BJ (cell line): ENCODE measurements around the gene TXNRD2. TPM values are rescaled to one million over a fixed set of nuclear protein-coding genes. Genes with fewer than 3 reads are reported as not detected.

Source experiments
- CTCF ChIA-PET: fragments of 350-600 bp; formaldehyde crosslinking; extraction: SDS; loops from one replicate; lab custom pipeline; 2021; ENCODE audit warnings: antibody characterized with exemption, inconsistent platforms; lab: Yijun Ruan, JAX
- POLR2A ChIA-PET: fragments of 300-600 bp; sonication (Branson Sonifier 250); formaldehyde crosslinking; extraction: SDS; loops from one replicate; lab custom pipeline; 2021; ENCODE audit warnings: antibody characterized with exemption; lab: Charles Lee
- DNase-seq: peaks from one replicate; pipeline ENCODE4 v3.0.0-alpha.2; 2011; ENCODE audit warnings: low read depth
- H3K27me3 ChIP-seq: 2 replicates; pipeline ENCODE4 v1.6.0; 2011; ENCODE audit warnings: low read length; ENCODE audit not compliant: control insufficient read depth, insufficient read depth
- H3K36me3 ChIP-seq: 2 replicates; pipeline ENCODE4 v1.5.1; 2011; ENCODE audit warnings: low read length; ENCODE audit not compliant: control insufficient read depth, insufficient read depth
- H3K4me3 ChIP-seq: 2 replicates; pipeline ENCODE4 v1.5.1; 2011; ENCODE audit warnings: low read depth, mild to moderate bottlenecking, control low read depth, low read length
- CTCF ChIP-seq: IDR thresholded peaks from 2 replicates; pipeline ENCODE4 v1.5.1; 2011; ENCODE audit warnings: low read depth, mild to moderate bottlenecking, control low read depth, inconsistent platforms, low read length, moderate library complexity; ENCODE audit not compliant: insufficient read depth
- polyA plus RNA-seq: library from polyadenylated mRNA; depleted of rRNA; stranded (reverse); fragments of >200 nt; gene quantifications from 2 replicates; pipeline ENCODE4 v1.2.3, GENCODE V29; 2011

The TXNRD2 gene
- polyA plus RNA-seq, 1 experiment = 28.5 TPM

GRCh38 chr22:19981961-19982920, 40.6 kb upstream of the TXNRD2 start:
- ChIA-PET POLR2A (no interaction called here), CTCF (interaction anchor here (2.6 to 3.1 kb wide), 2 partner anchors 11 to 12 kb away, joined by 12 to 16 read pairs; no protein-coding TSS in a partner anchor)
- Histone ChIP-seq H3K27me3 (no peaks in the 10 kb centered on the region), H3K4me3 (no peak overlapping the region), H3K36me3 (peaks cover 2% of the 10 kb centered on the region)
- no peak for DNase-seq
- TF ChIP-seq CTCF = no peak

GRCh38 chr22:19981171-19981960, 39.7 kb upstream of the TXNRD2 start:
- POLR2A ChIA-PET = no interaction called here

GRCh38 chr22:19980766-19981165, 39.1 kb upstream of the TXNRD2 start:
- ChIA-PET POLR2A (no interaction called here), CTCF (interaction anchor here (2.6 kb wide), 1 partner anchor 10 kb away, joined by 16 read pairs; no protein-coding TSS in a partner anchor)
- Histone ChIP-seq H3K27me3 (no peaks in the 10 kb centered on the region), H3K4me3 (no peak overlapping the region), H3K36me3 (peaks cover 2% of the 10 kb centered on the region)
- no peak for DNase-seq
- no peak for TF ChIP-seq CTCF

More at GRCh38 chr22:19981171-19981960, 39.7 kb upstream of the TXNRD2 start:
- DNase-seq = no peak
- no peak for TF ChIP-seq CTCF
- CTCF ChIA-PET = interaction anchor here (2.6 kb wide), 1 partner anchor 10 kb away, joined by 16 read pairs; no protein-coding TSS in a partner anchor
- no peak overlapping the region for H3K4me3 ChIP-seq
- H3K27me3 ChIP-seq = no peaks in the 10 kb centered on the region
- H3K36me3 ChIP-seq = peaks cover 2% of the 10 kb centered on the region

- H3K27me3 ChIP-seq = no peaks in the 10 kb centered on the region
- DNase-seq = no peak
- H3K4me3 ChIP-seq = no peak overlapping the region
- TF ChIP-seq CTCF = no peak
- H3K36me3 ChIP-seq = peaks cover 2% of the 10 kb centered on the region
- POLR2A ChIA-PET = no interaction called here
- CTCF ChIA-PET = interaction anchor here (1.1 to 2.6 kb wide), 2 partner anchors 9 to 35 kb away, joined by 3 to 16 read pairs; no protein-coding TSS in a partner anchor
Observed at GRCh38 chr22:19979712-19980493, 38.3 kb upstream of the TXNRD2 start.
